Natural killer cell (primary cell): ENCODE data around the gene NANS. TPM values are rescaled to one million over a fixed set of nuclear protein-coding genes. Genes with fewer than 3 reads are reported as not detected.

Experiments used
- ATAC-seq, 3 donors: fragments of 150-1000 bp in 2 of 3; fragments of 200-7000 bp in 1 of 3; cut with Tn5 transposase; 1 replicate in 1 of 3; 2 replicates in 2 of 3; pipeline ENCODE4 v1.10.0; 2021; ENCODE audit warnings: mild to moderate bottlenecking in 2 of 3, moderate library complexity in 2 of 3
- DNase-seq, 2 donors: peaks; one replicate each; pipeline versions ENCODE4 v3.0.0 to v3.0.0-alpha.2; 2013 to 2021; ENCODE audit warnings: mixed read lengths in 1 of 2
- H3K27ac ChIP-seq: one replicate; pipeline ENCODE4 v1.5.1; 2013; ENCODE audit warnings: mild to moderate bottlenecking, low read length
- H3K27me3 ChIP-seq: one replicate; pipeline ENCODE4 v1.6.1; 2013; ENCODE audit warnings: low read length; ENCODE audit not compliant: control insufficient read depth, insufficient read depth
- H3K36me3 ChIP-seq: one replicate; pipeline ENCODE4 v1.6.1; 2013; ENCODE audit warnings: low read length; ENCODE audit not compliant: control insufficient read depth, insufficient read depth
- H3K4me1 ChIP-seq: one replicate; pipeline ENCODE4 v1.6.1; 2013; ENCODE audit warnings: low read length; ENCODE audit not compliant: control insufficient read depth, insufficient read depth
- H3K4me3 ChIP-seq: one replicate; pipeline ENCODE4 v1.5.1; 2013; ENCODE audit warnings: low read length
- H3K9me3 ChIP-seq: one replicate; pipeline ENCODE4 v1.6.1; 2013; ENCODE audit warnings: low read length; ENCODE audit not compliant: control insufficient read depth, insufficient read depth
- H3K27ac Mint-ChIP-seq, 2 donors: one replicate each; pipeline ENCODE4 v1.8.0; 2022; ENCODE audit warnings: mild to moderate bottlenecking in 2 of 2, mixed read lengths in 2 of 2, moderate library complexity in 1 of 2
- H3K27me3 Mint-ChIP-seq, 2 donors: one replicate each; pipeline ENCODE4 v1.8.0; 2022; ENCODE audit warnings: low read depth in 2 of 2, mixed read lengths in 2 of 2
- H3K36me3 Mint-ChIP-seq: one replicate; pipeline ENCODE4 v1.8.0; 2022; ENCODE audit warnings: mixed read lengths
- H3K4me1 Mint-ChIP-seq, 2 donors: one replicate each; pipeline ENCODE4 v1.8.0; 2022; ENCODE audit warnings: mixed read lengths in 2 of 2
- H3K4me3 Mint-ChIP-seq: one replicate; pipeline ENCODE4 v1.8.0; 2022; ENCODE audit warnings: mild to moderate bottlenecking, moderate library complexity, mixed read lengths
- H3K9me3 Mint-ChIP-seq, 2 donors: one replicate each; pipeline ENCODE4 v1.8.0; 2022; ENCODE audit warnings: mixed read lengths in 2 of 2
- WGBS: methylation state at CpG from one replicate; pipeline ENCODE4 v1.1.7; 2013; ENCODE audit warnings: missing lambda C conversion rate; ENCODE audit not compliant: insufficient coverage; 5-methylcytosine and 5-hydroxymethylcytosine counted together
- intact Hi-C: fragments of 100-400 bp; cut with micrococcal nuclease; formaldehyde crosslinking; loops from one replicate; pipeline ENCODE4 v1.14.2; 2022
- total RNA-seq, 4 donors: library from RNA; stranded (reverse); fragments of 120-200 nt in 1 of 4; gene quantifications; one replicate each; pipeline versions ENCODE4 v1.2.3 to v1.2.4, GENCODE V29; 2013 to 2022
- TF ChIP-seq, protein P1 (sequence below): fragments of 200-600 bp; IDR thresholded peaks from one replicate; pipeline ENCODE4 v1.8.0; 2022; ENCODE audit warnings: antibody characterized with exemption

NANS gene
- total RNA-seq, 3 donors from 2014 or later (not counting 1 experiment from before 2014, with no cell fraction given) = 30.7 to 36.8 (median 34.1) TPM

DNA sequence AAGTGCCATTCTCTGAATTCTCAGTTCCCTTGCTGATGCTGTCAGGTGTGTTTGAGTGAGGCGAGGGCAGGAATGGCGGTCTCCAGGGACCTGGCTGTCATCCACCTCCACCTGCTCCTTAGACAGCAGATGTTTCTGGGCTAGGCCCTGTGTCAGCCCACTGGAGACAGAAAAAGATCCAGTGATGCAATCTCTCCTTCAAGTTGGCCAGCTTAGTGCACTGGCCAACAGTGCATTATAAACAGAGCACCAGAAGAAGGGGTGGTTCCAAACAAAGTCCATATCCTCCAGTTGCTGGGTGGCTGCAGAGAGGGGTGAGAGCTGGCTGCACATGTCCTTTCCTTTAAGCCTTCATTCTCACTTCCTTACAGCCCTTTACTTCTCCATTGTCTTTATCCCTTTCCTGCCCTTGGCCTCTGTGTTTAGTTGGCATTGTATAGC, 26.5 kb downstream of the NANS start:
- Histone ChIP-seq H3K27ac (no peak overlapping the region), H3K36me3 (peaks cover 50% of the 10 kb centered on the region), H3K27me3 (no peaks in the 10 kb centered on the region), H3K4me1 (peaks cover 4% of the 10 kb centered on the region), H3K9me3 (no peaks in the 10 kb centered on the region), H3K4me3 (no peak overlapping the region)
- ATAC-seq (no peak), DNase-seq (no peak)
- intact Hi-C loops = no loop called here
- TF ChIP-seq, protein P1, sequence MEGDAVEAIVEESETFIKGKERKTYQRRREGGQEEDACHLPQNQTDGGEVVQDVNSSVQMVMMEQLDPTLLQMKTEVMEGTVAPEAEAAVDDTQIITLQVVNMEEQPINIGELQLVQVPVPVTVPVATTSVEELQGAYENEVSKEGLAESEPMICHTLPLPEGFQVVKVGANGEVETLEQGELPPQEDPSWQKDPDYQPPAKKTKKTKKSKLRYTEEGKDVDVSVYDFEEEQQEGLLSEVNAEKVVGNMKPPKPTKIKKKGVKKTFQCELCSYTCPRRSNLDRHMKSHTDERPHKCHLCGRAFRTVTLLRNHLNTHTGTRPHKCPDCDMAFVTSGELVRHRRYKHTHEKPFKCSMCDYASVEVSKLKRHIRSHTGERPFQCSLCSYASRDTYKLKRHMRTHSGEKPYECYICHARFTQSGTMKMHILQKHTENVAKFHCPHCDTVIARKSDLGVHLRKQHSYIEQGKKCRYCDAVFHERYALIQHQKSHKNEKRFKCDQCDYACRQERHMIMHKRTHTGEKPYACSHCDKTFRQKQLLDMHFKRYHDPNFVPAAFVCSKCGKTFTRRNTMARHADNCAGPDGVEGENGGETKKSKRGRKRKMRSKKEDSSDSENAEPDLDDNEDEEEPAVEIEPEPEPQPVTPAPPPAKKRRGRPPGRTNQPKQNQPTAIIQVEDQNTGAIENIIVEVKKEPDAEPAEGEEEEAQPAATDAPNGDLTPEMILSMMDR = no peak
- peaks cover 22 to 35% of the 10 kb centered on the region in 2 donors for H3K4me1 Mint-ChIP-seq
- 100% methylated on average over 2 of the region's 2 CpGs for WGBS
- no peaks in the 10 kb centered on the region for H3K27me3 Mint-ChIP-seq
- no peak overlapping the region for H3K4me3 Mint-ChIP-seq
- H3K9me3 Mint-ChIP-seq = no peaks in the 10 kb centered on the region
- H3K36me3 Mint-ChIP-seq = no peaks in the 10 kb centered on the region
- H3K27ac Mint-ChIP-seq = peak overlapping the region; percentile 37 to 61

DNA sequence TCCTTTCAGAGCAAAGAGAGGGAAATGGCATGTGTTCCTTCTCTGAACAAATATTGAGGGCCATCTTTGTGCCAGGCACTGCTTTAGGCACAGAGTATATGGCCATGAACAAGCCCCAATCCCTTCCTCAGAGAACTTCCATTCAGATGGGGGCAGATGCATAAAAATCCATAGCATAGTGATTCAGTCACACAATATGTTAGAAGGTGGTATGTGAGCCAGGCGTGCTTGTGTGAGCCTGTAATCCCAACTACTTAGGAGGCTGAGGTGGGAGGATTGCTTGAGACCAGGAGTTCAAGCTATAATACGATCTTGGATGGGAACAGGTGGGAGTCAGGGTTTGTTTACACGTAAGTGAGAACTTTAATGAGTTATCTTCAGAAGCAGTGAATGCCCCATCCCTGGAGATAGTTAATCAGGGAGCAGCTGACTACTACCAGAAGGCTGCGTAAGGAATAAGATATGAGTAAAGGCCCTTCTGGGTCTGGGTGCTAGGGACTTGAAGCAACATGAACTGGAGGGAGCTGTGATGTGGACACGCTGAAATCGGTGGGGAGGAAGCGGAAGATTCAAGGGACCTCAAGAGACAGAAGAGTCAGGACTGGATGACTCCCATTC, 27.1 kb downstream of the NANS start:
- intact Hi-C loops = no loop called here
- Mint-ChIP-seq H3K27me3 (no peaks in the 10 kb centered on the region), H3K4me3 (no peak overlapping the region), H3K27ac (peak overlapping the region; percentile 37 to 61), H3K36me3 (no peaks in the 10 kb centered on the region), H3K4me1 (peaks cover 22 to 39% of the 10 kb centered on the region in 2 donors), H3K9me3 (no peaks in the 10 kb centered on the region)
- DNase-seq (no peak), ATAC-seq (no peak)
- TF ChIP-seq, protein P1 = no peak
- H3K9me3 ChIP-seq = no peaks in the 10 kb centered on the region
- H3K27ac ChIP-seq = no peak overlapping the region
- H3K4me3 ChIP-seq = no peak overlapping the region
- H3K27me3 ChIP-seq = no peaks in the 10 kb centered on the region
- peaks cover 49% of the 10 kb centered on the region for H3K36me3 ChIP-seq
- WGBS = 96% methylated on average over 7 of the region's 7 CpGs
- H3K4me1 ChIP-seq = peaks cover 4% of the 10 kb centered on the region

DNA sequence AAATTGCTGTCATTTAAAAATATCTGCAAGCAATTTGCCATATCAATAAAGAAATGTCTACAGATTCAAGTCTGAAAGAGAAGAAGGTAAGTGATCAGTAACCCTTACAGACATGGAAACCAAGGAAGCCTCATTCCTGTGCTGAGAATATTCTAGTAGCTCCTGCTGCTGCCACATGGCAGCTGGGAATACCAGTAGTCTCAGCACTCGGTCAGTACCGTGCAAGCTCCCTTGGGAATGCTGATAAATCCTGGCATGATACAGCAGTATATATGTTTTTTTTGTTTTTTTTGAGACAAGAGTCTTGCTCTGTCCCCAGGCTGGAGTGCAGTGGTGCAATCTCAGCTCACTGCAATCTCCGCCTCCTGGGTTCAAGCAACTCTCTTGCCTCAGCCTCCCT, 27.9 kb downstream of the NANS start:
- DNase-seq (no peak), ATAC-seq (no peak)
- Mint-ChIP-seq H3K4me1 (peaks cover 22 to 39% of the 10 kb centered on the region in 2 donors), H3K27ac (peak overlapping the region; percentile 46 to 61), H3K36me3 (no peaks in the 10 kb centered on the region), H3K27me3 (no peaks in the 10 kb centered on the region), H3K4me3 (no peak overlapping the region), H3K9me3 (no peaks in the 10 kb centered on the region)
- Histone ChIP-seq H3K27me3 (no peaks in the 10 kb centered on the region), H3K9me3 (no peaks in the 10 kb centered on the region), H3K4me1 (peaks cover 4% of the 10 kb centered on the region), H3K27ac (no peak overlapping the region), H3K36me3 (peaks cover 49% of the 10 kb centered on the region), H3K4me3 (no peak overlapping the region)
- WGBS = 97% methylated on average over 3 of the region's 3 CpGs
- intact Hi-C loops = no loop called here
- TF ChIP-seq, protein P1 = no peak

DNA sequence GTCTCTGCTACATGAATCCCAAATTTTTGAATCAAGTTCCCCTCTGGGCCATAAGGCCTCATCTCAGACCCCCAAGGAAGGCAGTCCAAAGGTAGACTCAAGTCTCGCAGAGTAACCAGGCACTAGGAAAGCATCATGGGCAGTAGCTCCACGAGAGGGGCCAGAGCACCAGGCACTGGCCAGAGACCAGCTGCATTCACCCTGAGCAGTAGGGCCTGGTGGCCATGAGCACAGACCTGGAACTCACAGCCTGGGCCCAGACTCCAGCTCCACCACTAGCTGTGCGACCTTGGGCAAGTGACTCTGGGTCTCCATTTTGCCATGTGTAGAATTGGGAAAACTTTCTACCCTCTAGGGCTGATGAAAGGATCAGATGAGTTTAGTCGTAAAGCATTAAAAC, 28.5 kb downstream of the NANS start:
- no peaks in the 10 kb centered on the region for H3K27me3 Mint-ChIP-seq
- H3K27ac Mint-ChIP-seq = peak overlapping the region; percentile 46 to 49
- TF ChIP-seq, protein P1 = no peak
- DNase-seq (no peak), ATAC-seq (no peak)
- peaks cover 22 to 46% of the 10 kb centered on the region in 2 donors for H3K4me1 Mint-ChIP-seq
- H3K36me3 Mint-ChIP-seq = no peaks in the 10 kb centered on the region
- intact Hi-C loops = no loop called here
- no peak overlapping the region for H3K4me3 ChIP-seq
- H3K9me3 ChIP-seq = no peaks in the 10 kb centered on the region
- peaks cover 4% of the 10 kb centered on the region for H3K4me1 ChIP-seq
- no peak overlapping the region for H3K27ac ChIP-seq
- H3K36me3 ChIP-seq = peaks cover 48% of the 10 kb centered on the region
- no peak overlapping the region for H3K4me3 Mint-ChIP-seq
- 97% methylated on average over 3 of the region's 4 CpGs for WGBS
- no peaks in the 10 kb centered on the region for H3K27me3 ChIP-seq
- no peaks in the 10 kb centered on the region for H3K9me3 Mint-ChIP-seq
